ENCODE measurements around the gene MAG.

DNA sequence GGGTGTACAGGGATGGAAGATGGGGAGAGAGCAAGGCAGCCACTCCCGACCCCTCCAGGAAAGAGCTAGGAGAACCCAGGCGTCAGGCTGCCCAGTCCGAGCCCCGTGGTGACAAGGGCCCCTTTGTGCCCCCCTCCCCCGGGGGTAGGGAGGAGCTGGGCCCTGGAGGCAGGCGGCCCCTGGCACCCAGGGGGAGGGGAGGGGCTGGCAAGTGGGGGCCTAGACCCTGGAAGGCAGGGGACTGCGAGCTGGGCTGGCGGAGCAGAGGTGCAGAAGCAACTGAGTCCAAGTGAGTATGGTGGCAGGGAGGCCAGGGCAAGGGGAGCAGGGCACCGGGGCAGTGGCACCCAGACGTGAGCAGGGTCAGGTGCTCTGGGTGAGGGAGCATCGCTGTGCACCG, at the start of gene MAG:
- TF ChIP-seq EZH2 (IDR thresholded peaks at IDR 0.05) (no peak), EZH2phosphoT487 (IDR thresholded peaks at IDR 0.05) (no peak)
- TF ChIP-seq, protein P1, sequence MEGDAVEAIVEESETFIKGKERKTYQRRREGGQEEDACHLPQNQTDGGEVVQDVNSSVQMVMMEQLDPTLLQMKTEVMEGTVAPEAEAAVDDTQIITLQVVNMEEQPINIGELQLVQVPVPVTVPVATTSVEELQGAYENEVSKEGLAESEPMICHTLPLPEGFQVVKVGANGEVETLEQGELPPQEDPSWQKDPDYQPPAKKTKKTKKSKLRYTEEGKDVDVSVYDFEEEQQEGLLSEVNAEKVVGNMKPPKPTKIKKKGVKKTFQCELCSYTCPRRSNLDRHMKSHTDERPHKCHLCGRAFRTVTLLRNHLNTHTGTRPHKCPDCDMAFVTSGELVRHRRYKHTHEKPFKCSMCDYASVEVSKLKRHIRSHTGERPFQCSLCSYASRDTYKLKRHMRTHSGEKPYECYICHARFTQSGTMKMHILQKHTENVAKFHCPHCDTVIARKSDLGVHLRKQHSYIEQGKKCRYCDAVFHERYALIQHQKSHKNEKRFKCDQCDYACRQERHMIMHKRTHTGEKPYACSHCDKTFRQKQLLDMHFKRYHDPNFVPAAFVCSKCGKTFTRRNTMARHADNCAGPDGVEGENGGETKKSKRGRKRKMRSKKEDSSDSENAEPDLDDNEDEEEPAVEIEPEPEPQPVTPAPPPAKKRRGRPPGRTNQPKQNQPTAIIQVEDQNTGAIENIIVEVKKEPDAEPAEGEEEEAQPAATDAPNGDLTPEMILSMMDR (IDR thresholded peaks at IDR 0.05): no peak
